IMR-90 (cell line): ENCODE data around the gene ALG6. TPM values are rescaled to one million over a fixed set of nuclear protein-coding genes. Genes with fewer than 3 reads are reported as not detected.

Experiments used
- ATAC-seq: fragments of 200-7000 bp; cut with Tn5 transposase; 2 replicates; pipeline ENCODE4 v1.9.1; 2020; ENCODE audit warnings: low read depth, mild to moderate bottlenecking, moderate library complexity
- BruUV-seq: library from RNA; stranded (reverse); fragments of 400-500 nt; replicated peaks from 2 replicates; lab custom pipeline; 2021; lab: Mats Ljungman, UMichigan
- CTCF ChIA-PET: fragments of 300-600 bp; formaldehyde crosslinking; extraction: SDS; loops from one replicate; lab custom pipeline; 2021; ENCODE audit warnings: antibody characterized with exemption; lab: Yijun Ruan, JAX
- POLR2A ChIA-PET: fragments of 300-600 bp; sonication (Branson Sonifier 250); formaldehyde crosslinking; loops from one replicate; lab custom pipeline; 2022; ENCODE audit warnings: antibody characterized with exemption; ENCODE audit not compliant: unreplicated experiment; lab: Charles Lee
- DNase-seq: peaks from one replicate; pipeline ENCODE4 v3.0.0; 2013
- H2AFZ ChIP-seq: replicated peaks from 2 replicates; pipeline ENCODE3; 2013; ENCODE audit warnings: low read length, mild to moderate bottlenecking; ENCODE audit not compliant: poor library complexity
- H2AK5ac ChIP-seq: 2 replicates; pipeline ENCODE4 v1.6.1; 2013; ENCODE audit warnings: low read depth, low read length, inconsistent platforms
- H2AK9ac ChIP-seq: replicated peaks from 2 replicates; pipeline ENCODE3; 2013; ENCODE audit warnings: mild to moderate bottlenecking, low read depth, low read length, moderate library complexity; ENCODE audit not compliant: poor library complexity
- H2BK120ac ChIP-seq: 2 replicates; pipeline ENCODE4 v1.6.1; 2013; ENCODE audit warnings: low read depth, low read length, inconsistent platforms
- H2BK15ac ChIP-seq: 3 replicates; pipeline ENCODE4 v1.6.1; 2013; ENCODE audit warnings: low read depth, low read length, inconsistent platforms
- H2BK20ac ChIP-seq: 2 replicates; pipeline ENCODE4 v1.6.1; 2013; ENCODE audit warnings: low read depth, mild to moderate bottlenecking, inconsistent platforms, low read length, moderate library complexity
- H2BK5ac ChIP-seq: 2 replicates; pipeline ENCODE4 v1.6.1; 2013; ENCODE audit warnings: mild to moderate bottlenecking, low read depth, low read length, inconsistent platforms; ENCODE audit not compliant: poor library complexity, severe bottlenecking
- H3K14ac ChIP-seq: replicated peaks from 2 replicates; pipeline ENCODE4 v1.6.1; 2013; ENCODE audit warnings: low read depth, low read length, inconsistent platforms
- H3K18ac ChIP-seq: 2 replicates; pipeline ENCODE4 v1.6.1; 2013; ENCODE audit warnings: low read depth, low read length, control low read depth
- H3K23ac ChIP-seq: 2 replicates; pipeline ENCODE4 v1.6.1; 2013; ENCODE audit warnings: low read depth, low read length, inconsistent platforms
- H3K27ac ChIP-seq: 2 replicates; pipeline ENCODE4 v1.5.1; 2013; ENCODE audit warnings: mild to moderate bottlenecking, control low read depth, low read length; ENCODE audit not compliant: insufficient read depth
- H3K27me3 ChIP-seq: 2 replicates; pipeline ENCODE4 v1.6.1; 2013; ENCODE audit warnings: low read length; ENCODE audit not compliant: control insufficient read depth, insufficient read depth
- H3K36me3 ChIP-seq: 2 replicates; pipeline ENCODE4 v1.6.1; 2013; ENCODE audit warnings: low read length, mixed read lengths; ENCODE audit not compliant: control insufficient read depth, insufficient read depth
- H3K4ac ChIP-seq: 2 replicates; pipeline ENCODE4 v1.6.1; 2013; ENCODE audit warnings: low read depth, low read length, inconsistent platforms
- H3K4me1 ChIP-seq: 2 replicates; pipeline ENCODE4 v1.6.1; 2013; ENCODE audit warnings: low read length, mixed read lengths; ENCODE audit not compliant: control insufficient read depth, insufficient read depth
- H3K4me2 ChIP-seq: 2 replicates; pipeline ENCODE4 v1.6.1; 2013; ENCODE audit warnings: low read depth, mild to moderate bottlenecking, control low read depth, low read length, moderate library complexity
- H3K4me3 ChIP-seq: 2 replicates; pipeline ENCODE4 v1.5.1; 2013; ENCODE audit warnings: low read depth, mild to moderate bottlenecking, control low read depth, low read length, moderate library complexity; ENCODE audit not compliant: insufficient read depth
- H3K56ac ChIP-seq: 2 replicates; pipeline ENCODE4 v1.6.1; 2013; ENCODE audit warnings: low read length, inconsistent platforms; ENCODE audit not compliant: insufficient read depth; ENCODE audit errors: extremely low read depth
- H3K79me1 ChIP-seq, 2 experiments: 2 replicates each; pipeline ENCODE4 v1.6.1; 2013; ENCODE audit warnings: low read length in 2 of 2, inconsistent platforms in 1 of 2, low read depth in 1 of 2
- H3K9ac ChIP-seq: 2 replicates; pipeline ENCODE4 v1.6.1; 2013; ENCODE audit warnings: low read depth, low read length, control low read depth
- H3K9me1 ChIP-seq: 2 replicates; pipeline ENCODE4 v1.6.1; 2013; ENCODE audit warnings: low read length, inconsistent platforms; ENCODE audit not compliant: insufficient read depth
- H3K9me3 ChIP-seq: 2 replicates; pipeline ENCODE4 v1.6.1; 2013; ENCODE audit warnings: low read length; ENCODE audit not compliant: control insufficient read depth, insufficient read depth
- H4K20me1 ChIP-seq: 2 replicates; pipeline ENCODE4 v1.6.1; 2013; ENCODE audit warnings: low read length, inconsistent platforms; ENCODE audit not compliant: insufficient read depth
- H4K5ac ChIP-seq: 2 replicates; pipeline ENCODE4 v1.6.1; 2013; ENCODE audit warnings: mild to moderate bottlenecking, low read depth, low read length, control low read depth
- H4K8ac ChIP-seq, 2 experiments: 2 replicates each; pipeline ENCODE4 v1.6.1; 2013; ENCODE audit warnings: low read depth in 2 of 2, low read length in 2 of 2, control low read depth in 1 of 2, inconsistent platforms in 1 of 2
- H4K91ac ChIP-seq: 2 replicates; pipeline ENCODE4 v1.6.1; 2013; ENCODE audit warnings: low read depth, low read length, inconsistent platforms; ENCODE audit not compliant: insufficient read depth
- BHLHE40 ChIP-seq: fragments of 150-350 bp; IDR thresholded peaks from 2 replicates; pipeline ENCODE4 v1.6.1; 2016; ENCODE audit warnings: mild to moderate bottlenecking, low read depth, low read length
- CEBPB ChIP-seq: IDR thresholded peaks from 2 replicates; pipeline ENCODE4 v1.6.1; 2012; ENCODE audit warnings: low read depth, low read length, improper control_type of control experiment
- CHD1 ChIP-seq: IDR thresholded peaks from 2 replicates; pipeline ENCODE4 v1.6.1; 2012; ENCODE audit warnings: low read depth, low read length, improper control_type of control experiment
- CTCF ChIP-seq: conservative IDR thresholded peaks from 2 replicates; pipeline ENCODE4 v1.5.1; 2012; ENCODE audit warnings: mild to moderate bottlenecking, low read depth, low read length, improper control_type of control experiment
- ELK1 ChIP-seq: fragments of 150-350 bp; IDR thresholded peaks from 2 replicates; pipeline ENCODE4 v1.6.1; 2016; ENCODE audit warnings: low read depth, mild to moderate bottlenecking, low read length, moderate library complexity, borderline replicate concordance
- FOS ChIP-seq: fragments of 150-350 bp; IDR thresholded peaks from 2 replicates; pipeline ENCODE4 v1.6.1; 2016; ENCODE audit warnings: low read depth, low read length
- MAFK ChIP-seq: IDR thresholded peaks from 2 replicates; pipeline ENCODE4 v1.6.1; 2012; ENCODE audit warnings: low read depth, low read length, improper control_type of control experiment
- MAZ ChIP-seq: IDR thresholded peaks from 2 replicates; pipeline ENCODE4 v1.6.1; 2012; ENCODE audit warnings: low read depth, mild to moderate bottlenecking, low read length, improper control_type of control experiment, moderate library complexity, borderline replicate concordance
- MXI1 ChIP-seq: IDR thresholded peaks from 2 replicates; pipeline ENCODE4 v1.6.1; 2012; ENCODE audit warnings: low read depth, mild to moderate bottlenecking, low read length, moderate library complexity, borderline replicate concordance
- NFE2L2 ChIP-seq: fragments of 150-350 bp; IDR thresholded peaks from 2 replicates; pipeline ENCODE4 v1.6.1; 2016; ENCODE audit warnings: low read depth, mild to moderate bottlenecking, low read length
- POLR2A ChIP-seq: IDR thresholded peaks from 2 replicates; pipeline ENCODE4 v1.6.1; 2012; ENCODE audit warnings: mild to moderate bottlenecking, low read depth, low read length
- RAD21 ChIP-seq: IDR thresholded peaks from 2 replicates; pipeline ENCODE4 v1.6.1; 2012; ENCODE audit warnings: low read length, improper control_type of control experiment
- RCOR1 ChIP-seq: IDR thresholded peaks from 2 replicates; pipeline ENCODE4 v1.6.1; 2012; ENCODE audit warnings: mild to moderate bottlenecking, low read length, improper control_type of control experiment; ENCODE audit not compliant: insufficient replicate concordance
- RFX5 ChIP-seq: IDR thresholded peaks from 2 replicates; pipeline ENCODE4 v1.8.0; 2012; ENCODE audit warnings: low read depth, mild to moderate bottlenecking, low read length, moderate library complexity
- SMC3 ChIP-seq: fragments of 150-350 bp; IDR thresholded peaks from 2 replicates; pipeline ENCODE4 v1.6.1; 2016; ENCODE audit warnings: low read depth, mild to moderate bottlenecking, antibody characterized with exemption, low read length, moderate library complexity
- USF2 ChIP-seq: fragments of 150-350 bp; IDR thresholded peaks from 2 replicates; pipeline ENCODE4 v1.6.1; 2017; ENCODE audit warnings: mild to moderate bottlenecking, antibody characterized with exemption, low read length, low read depth
- WGBS, 2 experiments: methylation state at CpG; one replicate each; pipeline versions ENCODE4 v1.1.5 to v1.1.7; 2013; ENCODE audit warnings: missing lambda C conversion rate in 2 of 2; ENCODE audit not compliant: insufficient read length in 1 of 2; ENCODE audit errors: extremely low coverage in 2 of 2; 5-methylcytosine and 5-hydroxymethylcytosine counted together
- dilution Hi-C: fragments of 300-500 bp; cut with HindIII; formaldehyde crosslinking; loops from one replicate; pipeline ENCODE4 v1.14.3; 2018; ENCODE audit warnings: low sequenced_read_pairs; ENCODE audit not compliant: unreplicated experiment
- in situ Hi-C: fragments of 300-500 bp; cut with MboI; formaldehyde crosslinking; loops from 3 replicates; pipeline ENCODE4 v1.14.3; 2019; ENCODE audit warnings: low sequenced_read_pairs, inconsistent platforms, mixed read lengths
- intact Hi-C: fragments of 100-400 bp; cut with micrococcal nuclease; formaldehyde crosslinking; loops from 2 replicates; pipeline ENCODE4 v1.10.0; 2022
- polyA plus RNA-seq, 3 experiments: library from polyadenylated mRNA; depleted of rRNA; stranded (reverse); fragments of >200 nt; gene quantifications; 2 replicates each; pipeline ENCODE4 v1.2.3, GENCODE V29; 2012; ENCODE audit warnings: low replicate concordance in 1 of 3
- total RNA-seq: library from RNA; depleted of rRNA; stranded (reverse); fragments of >200 nt; gene quantifications from 2 replicates; pipeline ENCODE4 v1.2.3, GENCODE V29; 2012

Gene ALG6
- total and polyA plus RNA-seq, 2 of the 4 experiments (the other 2 are of a cell fraction): 4.8 to 6.5 TPM

- Histone ChIP-seq H3K4me1 (no peaks in the 10 kb centered on the region), H3K56ac (no peak overlapping the region), H3K79me1 (no peaks in the 10 kb centered on the region), H4K20me1 (no peaks in the 10 kb centered on the region), H3K9me3 (no peaks in the 10 kb centered on the region), H2AK5ac (no peak overlapping the region), H4K91ac (no peak overlapping the region), H3K18ac (no peak overlapping the region), H4K5ac (no peak overlapping the region), H3K14ac (no peak overlapping the region), H3K36me3 (no peaks in the 10 kb centered on the region), H3K27me3 (no peaks in the 10 kb centered on the region), H3K4ac (no peak overlapping the region), H3K9ac (no peak overlapping the region), H2BK20ac (no peak overlapping the region), H3K23ac (no peak overlapping the region), H2AFZ (no peak overlapping the region), H4K8ac (no peak overlapping the region), H3K27ac (no peak overlapping the region), H2AK9ac (no peak overlapping the region), H2BK15ac (no peak overlapping the region), H2BK5ac (no peak overlapping the region), H3K4me2 (no peak overlapping the region), H3K9me1 (no peaks in the 10 kb centered on the region; the same call in 1 of the 2 replicates), H2BK120ac (no peak overlapping the region), H3K4me3 (no peak overlapping the region)
- ATAC-seq (no peak), DNase-seq (no peak)
- intact Hi-C loops: no loop called here
- TF ChIP-seq ELK1: no peak
- TF ChIP-seq RAD21: no peak
- no peak for TF ChIP-seq MAFK
- TF ChIP-seq CHD1: no peak
- TF ChIP-seq SMC3: no peak
- no peak for TF ChIP-seq CEBPB
- no peak for TF ChIP-seq MAZ
- no peak for TF ChIP-seq CTCF
- TF ChIP-seq RCOR1: no peak
- no peak for TF ChIP-seq RFX5
- TF ChIP-seq POLR2A: no peak
- no peak for TF ChIP-seq MXI1
- no peak for TF ChIP-seq USF2
- no peak for TF ChIP-seq FOS
- no peak for TF ChIP-seq BHLHE40
- no peak for TF ChIP-seq NFE2L2
- no TSS peak for BruUV-seq
- POLR2A ChIA-PET: no interaction called here
- dilution Hi-C loops: no loop called here
- CTCF ChIA-PET: no interaction called here
- WGBS, 2 experiments: no CpG with 5 or more reads among the region's 2 CpGs
- in situ Hi-C loops: no loop called here
Measured at GRCh38 chr1:63379583-63379982, 12.2 kb downstream of the ALG6 start.
